SHP77 treated with DMSO at 0.1 percent for 48 hours (cell line): ENCODE data around the gene CLDND2.
"Not testable (repeated sequence)": the region's sequence is repeated elsewhere in the genome, so short reads cannot be mapped to it uniquely, and the experiment has no call there.

Experiments used
- DNase-seq: peaks from one replicate; lab custom pipeline; 2025; lab: John Stamatoyannopoulos, UW

CLDND2 gene

DNA sequence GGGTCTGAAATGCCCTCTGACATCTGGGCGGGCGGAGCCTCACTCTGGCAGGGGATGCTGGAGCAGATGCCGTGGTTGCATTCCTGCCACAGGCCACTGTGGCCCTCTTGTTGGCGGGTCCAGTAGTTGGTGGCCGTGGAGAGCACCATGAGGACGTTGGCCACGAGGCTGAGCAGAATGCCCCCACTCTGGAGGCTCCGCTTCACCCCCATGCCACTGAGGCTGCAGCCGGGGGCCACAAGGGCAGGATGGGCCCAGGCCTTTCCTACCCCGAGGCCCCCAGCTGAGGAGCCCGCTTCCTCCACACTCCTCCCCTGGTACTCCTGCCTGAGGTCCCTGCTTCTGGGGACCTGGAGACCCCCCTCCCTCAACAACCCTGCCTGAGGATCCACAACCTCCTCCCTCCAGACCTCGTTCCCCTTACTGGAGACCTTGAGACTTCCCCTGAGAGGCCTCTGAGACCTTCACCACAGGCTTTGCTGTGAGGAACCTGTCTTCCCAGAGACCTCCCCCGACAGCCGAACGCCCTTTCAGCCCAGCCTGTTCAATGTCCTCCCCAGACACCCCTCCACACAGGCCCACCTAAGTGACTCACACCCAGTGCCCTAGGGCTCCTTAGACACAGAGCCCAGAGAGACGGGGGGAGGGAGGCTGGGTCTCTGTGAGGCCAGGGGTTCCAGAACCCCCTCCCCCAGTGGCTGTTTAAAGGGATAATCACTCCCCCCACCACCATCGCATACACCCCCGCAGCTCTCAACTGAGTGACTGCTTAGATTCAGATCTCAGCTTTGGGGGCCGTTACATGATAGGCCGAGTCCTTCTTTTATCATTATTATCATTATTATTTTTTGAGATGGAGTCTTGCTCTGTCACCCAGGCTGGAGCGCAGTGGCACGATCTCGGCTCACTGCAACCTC is at the start of gene CLDND2:
CLDND2 (minus strand) TSS at position 638 of the 917 bp plus-strand sequence; CDS start at position 212, 426 bp downstream.
- no peak for DNase-seq

DNA sequence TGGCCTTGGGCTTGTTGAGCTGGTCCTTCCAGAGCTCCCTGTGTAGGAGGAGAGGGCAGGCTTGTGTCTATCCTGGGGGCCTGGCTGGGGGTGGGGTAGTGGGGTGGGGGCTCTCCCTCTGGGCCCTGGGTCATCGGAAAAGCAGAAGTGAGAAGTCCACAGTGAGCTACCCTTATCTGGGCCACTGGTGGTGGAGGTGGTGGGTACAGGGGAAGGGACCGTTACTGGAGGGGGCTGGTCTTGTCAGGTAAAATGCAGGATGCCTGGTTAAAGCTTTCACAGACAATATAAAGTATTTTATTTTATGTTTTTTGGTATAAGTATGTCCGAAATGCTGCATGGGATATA is 49.0 kb upstream of the CLDND2 start:
- DNase-seq: no peak

DNA sequence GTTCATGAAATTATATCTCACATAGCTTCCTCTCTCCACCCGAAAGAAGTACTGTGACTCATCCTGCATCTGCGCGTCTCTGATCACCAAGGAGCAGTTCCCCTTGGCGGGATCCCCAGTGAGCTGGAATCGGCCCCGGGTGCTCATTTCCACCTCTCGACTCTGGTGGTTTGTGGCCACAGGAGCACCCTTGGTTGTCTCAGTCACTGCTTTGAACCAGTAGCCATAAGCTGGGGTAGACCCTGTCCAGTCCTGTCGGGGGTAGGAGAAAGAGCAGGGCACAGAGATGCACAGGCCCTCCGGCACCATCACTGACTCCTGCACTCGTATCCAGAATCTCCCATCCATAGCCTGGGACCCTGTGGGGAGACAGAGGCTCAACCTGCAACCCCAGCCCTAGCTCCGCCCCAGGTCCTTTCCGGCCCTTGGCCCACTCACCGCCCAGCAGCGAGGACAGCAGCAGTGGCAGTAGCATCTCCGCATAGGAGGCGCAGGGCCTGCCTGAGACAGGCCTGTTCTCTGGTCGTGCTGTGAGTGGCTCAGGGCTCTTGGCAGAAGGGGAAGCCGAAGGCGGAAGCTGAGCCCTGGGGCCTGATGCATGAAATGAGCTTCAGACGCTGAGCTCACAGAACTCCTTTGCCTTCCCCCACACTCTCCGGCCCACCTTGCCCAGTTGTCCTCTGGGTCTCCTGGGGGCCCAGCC is 48.5 kb upstream of the CLDND2 start, which contains the start of gene SIGLEC10:
SIGLEC10 (minus strand) TSS at position 536 of the 703 bp plus-strand sequence; CDS start at position 475, 61 bp downstream.
- no peak for DNase-seq

DNA sequence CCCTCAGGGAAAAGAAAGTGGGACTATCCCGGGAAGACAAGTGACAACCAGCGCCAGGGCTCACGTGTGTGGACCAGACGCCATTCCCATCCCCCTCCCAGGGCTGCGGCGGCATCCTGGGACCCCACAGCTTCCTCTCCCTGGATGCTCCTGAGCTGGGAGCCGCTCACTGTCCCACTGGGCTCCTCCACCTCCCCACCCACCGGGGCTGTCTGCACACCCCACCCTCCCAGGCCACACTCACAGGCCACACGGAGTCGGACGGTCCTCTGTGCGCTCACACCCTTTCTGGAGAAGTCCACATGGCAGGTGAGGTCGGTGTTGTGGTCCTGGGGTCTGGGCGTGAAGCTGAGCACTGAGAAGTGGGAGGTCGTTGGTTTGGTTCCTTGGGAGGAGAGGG is 47.6 kb upstream of the CLDND2 start:
- not testable (repeated sequence) for DNase-seq

GRCh38 chr19:51415187-51415586 is 46.4 kb upstream of the CLDND2 start:
- DNase-seq: no peak

DNA sequence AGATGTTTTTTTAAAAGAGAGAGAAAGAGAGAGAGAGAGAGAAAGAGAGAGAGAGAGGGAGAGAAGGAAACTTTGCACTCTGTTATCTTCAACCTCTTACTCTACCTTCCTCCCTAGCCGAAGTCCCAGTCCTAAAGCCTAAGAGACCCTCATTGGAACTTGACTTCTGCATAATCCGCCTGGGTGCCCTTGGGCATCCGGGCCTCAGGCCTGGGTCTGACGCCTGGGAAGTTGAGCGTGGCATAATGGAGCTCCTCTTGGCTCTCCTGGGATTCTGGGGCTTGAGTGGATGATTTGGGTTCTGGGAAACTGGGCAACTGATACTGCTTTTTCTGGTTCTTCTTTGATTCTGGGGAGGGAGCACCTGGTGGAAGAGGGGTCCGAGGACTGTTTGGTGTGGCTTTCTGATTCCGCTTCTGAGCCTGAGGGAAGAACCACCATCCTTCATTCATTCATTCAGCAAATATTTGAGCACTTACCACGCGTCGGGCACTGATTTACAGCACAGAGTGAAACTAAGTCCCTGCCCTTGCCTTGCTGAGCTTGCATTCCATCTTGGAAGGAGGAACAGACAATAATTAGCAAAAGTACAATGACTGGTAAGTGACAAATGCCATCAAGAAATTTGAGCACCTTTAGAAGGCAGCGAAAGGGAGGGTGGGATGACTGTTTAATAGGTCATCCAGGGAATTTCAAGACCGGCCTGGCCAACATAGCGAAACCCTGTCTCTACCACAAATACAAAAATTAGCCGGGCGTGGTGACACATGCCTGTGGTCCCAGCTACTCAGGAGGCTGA is 42.3 kb upstream of the CLDND2 start:
- no peak for DNase-seq

- DNase-seq: no peak
Observed at GRCh38 chr19:51407511-51408131, 38.8 kb upstream of the CLDND2 start.

DNA sequence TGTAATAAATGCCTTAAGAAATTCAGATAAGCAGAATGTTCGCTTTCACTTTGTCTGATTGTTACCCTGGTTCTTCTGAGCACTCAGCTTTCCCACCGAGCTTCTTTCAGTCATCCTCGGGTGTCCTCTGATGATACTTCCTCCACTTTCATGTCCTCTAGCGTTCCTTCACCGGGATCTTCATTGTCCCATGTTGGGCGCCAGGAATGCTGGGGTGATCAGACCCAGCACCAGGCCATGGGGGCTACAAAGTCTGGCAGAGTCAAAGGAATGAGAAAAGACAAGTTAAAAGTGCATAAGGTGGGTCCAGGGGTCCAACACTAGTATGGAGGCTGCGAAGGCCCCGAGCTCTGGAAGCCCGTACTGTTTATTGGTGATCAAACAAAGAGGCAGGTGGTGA is 33.3 kb upstream of the CLDND2 start:
- no peak for DNase-seq

- DNase-seq: not testable (repeated sequence)
Observed at GRCh38 chr19:51399936-51400335, 31.1 kb upstream of the CLDND2 start.

DNA sequence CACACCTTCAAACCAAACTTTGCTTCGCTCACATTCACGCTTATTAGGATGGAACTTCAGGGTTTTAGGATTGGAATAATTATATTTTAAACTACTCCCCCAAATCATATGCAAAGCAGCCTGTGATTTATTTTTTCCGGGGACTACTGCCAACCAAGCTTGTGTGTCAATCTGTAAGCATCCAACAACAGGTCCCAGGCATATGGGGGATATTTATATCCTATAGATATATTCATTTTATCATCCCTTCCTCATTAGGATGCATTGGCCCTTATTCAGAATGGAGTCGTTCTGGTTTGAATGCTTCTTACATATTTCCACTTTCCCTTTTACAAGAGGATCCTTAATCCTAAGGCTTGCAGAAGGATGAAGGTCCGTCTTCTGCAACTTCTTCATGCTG is 30.4 kb upstream of the CLDND2 start:
- DNase-seq: no peak

GRCh38 chr19:51398096-51398704 is 29.4 kb upstream of the CLDND2 start:
- DNase-seq: no peak

GRCh38 chr19:51397453-51397852 is 28.6 kb upstream of the CLDND2 start:
- not testable (repeated sequence) for DNase-seq

- DNase-seq: no peak
Observed at GRCh38 chr19:51396175-51396574, 27.4 kb upstream of the CLDND2 start.

GRCh38 chr19:51394050-51394836 is 25.4 kb upstream of the CLDND2 start:
- DNase-seq: peak; percentile 96

DNA sequence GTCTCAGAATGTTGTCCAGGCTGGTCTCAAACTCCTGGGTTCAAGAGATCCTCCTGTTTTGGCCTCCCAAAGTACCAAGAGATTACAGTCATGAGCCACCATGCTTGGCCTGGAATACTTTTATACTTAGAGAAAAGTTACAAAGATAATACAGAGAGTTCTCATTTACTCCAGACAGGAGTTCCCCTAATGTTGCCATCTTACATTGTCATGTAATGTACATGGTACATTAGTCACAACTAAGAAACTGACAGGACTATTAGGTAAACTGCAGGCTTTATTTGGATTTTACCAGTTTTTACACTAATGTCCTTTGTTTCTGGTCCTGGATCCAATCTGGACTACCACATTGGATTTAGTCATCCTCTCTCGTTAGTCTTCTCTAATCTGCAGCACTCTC is 23.9 kb upstream of the CLDND2 start:
- DNase-seq: no peak

GRCh38 chr19:51391073-51391611 is 22.3 kb upstream of the CLDND2 start:
- no peak for DNase-seq

DNA sequence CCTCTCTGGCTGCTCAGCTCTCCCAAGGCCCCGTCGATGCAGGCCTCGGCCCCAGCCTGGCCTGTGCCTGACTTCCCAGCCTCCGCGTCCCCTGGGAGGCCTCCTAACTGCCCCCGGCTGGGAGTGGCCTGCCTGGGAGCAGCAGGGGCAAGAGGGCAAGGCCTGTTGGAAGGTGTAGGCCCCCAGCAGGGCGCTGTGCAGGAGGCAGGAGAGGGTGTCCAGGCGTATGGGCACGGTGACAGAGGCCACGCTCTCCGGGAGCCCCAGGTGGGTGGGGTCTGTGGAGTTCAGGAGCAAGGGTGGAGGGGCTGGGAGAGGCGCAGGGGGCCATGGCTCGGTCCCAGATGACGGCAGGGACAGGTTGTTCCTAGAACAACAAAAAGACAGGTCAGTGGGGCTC is 20.3 kb upstream of the CLDND2 start:
- DNase-seq: no peak

DNA sequence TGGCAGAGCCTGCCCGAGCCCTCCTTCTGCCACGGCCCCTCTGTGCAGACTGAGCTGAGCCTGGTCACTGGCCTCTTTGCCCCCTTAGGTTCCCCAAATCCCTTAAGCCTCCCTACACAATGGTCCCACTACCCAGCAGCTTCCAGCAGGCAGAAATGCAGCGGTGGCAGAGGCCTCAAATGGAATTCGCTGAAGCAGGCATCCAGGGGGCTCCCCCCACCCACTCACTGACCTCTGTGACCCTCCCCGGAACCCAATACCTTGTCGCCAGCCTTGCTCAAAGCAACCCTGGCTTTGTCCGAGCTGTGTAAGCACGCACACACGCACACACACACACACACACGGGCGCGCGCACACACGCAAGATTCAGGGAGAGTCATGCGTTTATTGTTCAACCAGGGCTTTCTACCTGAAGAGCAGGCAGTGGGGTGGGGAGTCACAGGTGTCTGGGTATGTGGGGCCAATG is 19.2 kb upstream of the CLDND2 start, which contains the start of gene LIM2:
LIM2 (minus strand) TSS at position 51 of the 466 bp plus-strand sequence. CDS start 531 bp downstream, outside the sequence.
- DNase-seq: no peak

DNA sequence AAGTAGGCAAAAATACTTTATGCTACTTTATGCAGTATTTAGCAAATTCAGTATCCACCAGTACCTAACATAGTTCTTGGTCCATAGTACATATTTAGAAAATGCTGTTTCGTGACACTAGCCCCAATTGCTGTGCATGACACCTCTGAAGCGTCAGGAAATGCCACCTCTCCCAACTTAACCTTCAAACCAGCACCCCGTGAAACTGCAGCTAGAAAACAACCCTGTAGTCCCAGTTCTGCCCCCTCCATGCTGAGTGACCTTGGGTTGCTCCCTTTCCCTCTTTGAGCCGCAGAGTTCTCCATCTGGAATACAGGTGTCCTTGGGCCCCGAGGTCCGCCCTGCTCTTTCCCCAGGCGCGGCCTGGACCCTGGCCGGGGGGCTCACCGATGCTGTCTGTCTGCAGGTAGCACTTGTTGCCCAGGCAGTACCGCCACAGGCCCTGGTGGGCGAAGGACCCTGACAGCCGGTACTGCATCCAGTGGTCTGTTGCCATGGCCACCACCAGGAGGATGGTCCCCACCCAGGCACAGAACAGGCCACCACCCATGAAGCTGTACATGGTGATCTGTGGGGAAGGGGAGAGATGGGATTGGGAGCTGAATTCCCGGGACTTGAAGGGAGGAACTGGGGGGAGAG is 18.2 kb upstream of the CLDND2 start:
- no peak for DNase-seq
